Spleen (tissue), 11 donors: Measurements from ENCODE around the gene RD3L. TPM values are rescaled to one million over a fixed set of nuclear protein-coding genes. Genes with fewer than 3 reads are reported as not detected.

ENCODE experiments used
- DNase-seq: peaks from one replicate; pipeline ENCODE4 v3.0.0-alpha.2; 2020
- H3K27ac ChIP-seq, 8 donors: fragments of 200-600 bp; sonication (generic) in 7 of 8; 1 replicate in 4 of 8; 2 replicates in 4 of 8; pipeline versions ENCODE4 v1.5.0 to v1.8.0; 2016 to 2021; ENCODE audit warnings: inconsistent platforms in 4 of 8, mild to moderate bottlenecking in 4 of 8, moderate library complexity in 1 of 8
- H3K27me3 ChIP-seq, 7 donors: fragments of 200-600 bp; sonication (generic) in 6 of 7; replicated peaks in 1 of 7; 1 replicate in 4 of 7; 2 replicates in 3 of 7; pipeline versions ENCODE4 v1.5.0 to v1.8.0; 2016 to 2021; ENCODE audit warnings: inconsistent platforms in 3 of 7, mild to moderate bottlenecking in 1 of 7
- H3K36me3 ChIP-seq, 6 donors: fragments of 200-600 bp; sonication (generic) in 5 of 6; 1 replicate in 4 of 6; 2 replicates in 2 of 6; pipeline versions ENCODE4 v1.5.0 to v1.8.0; 2016 to 2021; ENCODE audit warnings: inconsistent platforms in 2 of 6
- H3K4me1 ChIP-seq, 6 donors: fragments of 200-600 bp; sonication (generic) in 5 of 6; 1 replicate in 3 of 6; 2 replicates in 3 of 6; pipeline versions ENCODE4 v1.5.0 to v1.8.0; 2016 to 2021; ENCODE audit warnings: inconsistent platforms in 3 of 6
- H3K4me3 ChIP-seq, 8 donors: fragments of 200-600 bp; sonication (generic) in 7 of 8; 1 replicate in 4 of 8; 2 replicates in 4 of 8; pipeline versions ENCODE4 v1.5.0 to v1.8.0; 2016 to 2021; ENCODE audit warnings: inconsistent platforms in 4 of 8, mild to moderate bottlenecking in 4 of 8, moderate library complexity in 2 of 8
- H3K9me3 ChIP-seq, 8 donors: fragments of 200-600 bp; sonication (generic) in 7 of 8; 1 replicate in 4 of 8; 2 replicates in 4 of 8; pipeline versions ENCODE4 v1.5.0 to v1.8.0; 2016 to 2021; ENCODE audit warnings: inconsistent platforms in 4 of 8
- POLR2A ChIP-seq, 3 donors: fragments of 450-650 bp; IDR thresholded peaks; one replicate each; pipeline ENCODE4 v1.5.1; 2017; ENCODE audit warnings: antibody characterized with exemption in 3 of 3, mild to moderate bottlenecking in 1 of 3
- POLR2AphosphoS5 ChIP-seq, 3 donors: sonication (generic); formaldehyde crosslinking; IDR thresholded peaks; one replicate each; pipeline ENCODE4 v1.5.1; 2017; ENCODE audit warnings: antibody characterized with exemption in 3 of 3
- WGBS, 5 donors: extraction: QIAGEN DNeasy Blood & Tissue Kit in 3 of 5; methylation state at CpG; one replicate each; pipeline versions ENCODE4 v1.1.5 to v1.1.7; 2013 to 2018; 5-methylcytosine and 5-hydroxymethylcytosine counted together
- intact Hi-C: fragments of 100-400 bp; cut with DNase I; formaldehyde crosslinking; loops from one replicate; pipeline ENCODE4 v1.15.0; 2023; ENCODE audit warnings: low total_unique reads
- polyA plus RNA-seq, 3 donors: library from polyadenylated mRNA; stranded (reverse); fragments of 200-250 nt; gene quantifications; one replicate each; pipeline ENCODE4 v1.2.1, GENCODE V29; 2013
- total RNA-seq, 7 donors: library from RNA; depleted of rRNA in 3 of 7; stranded (reverse); fragments of >200 nt in 3 of 7; fragmentation: NEBNext Ultra II Directional in 4 of 7; extraction: Animal tissue kit (Norgen Biotek cat#: 25700) in 4 of 7; gene quantifications; one replicate each; pipeline versions ENCODE4 v1.1.0 to v1.2.1, GENCODE V29; 2016 to 2021
- TF ChIP-seq, protein P1 (sequence below), 11 experiments: fragments of 200-600 bp in 7 of 11; fragments of 450-650 bp in 4 of 11; sonication (generic) in 4 of 11; IDR thresholded peaks in 8 of 11; conservative IDR thresholded peaks in 3 of 11; 1 replicate in 7 of 11; 2 replicates in 4 of 11; pipeline versions ENCODE4 v1.4.0 to v1.8.0; 2016 to 2021; ENCODE audit warnings: antibody characterized with exemption in 11 of 11, inconsistent platforms in 4 of 11, mild to moderate bottlenecking in 1 of 11
- donor health status: healthy with polysubstance abuse.
- donor health status: DM: no; HTN: no; CAD: no; lungs with moderate emphysema.
- donor health status: DM: no; HTN: no; CAD: no.
- donor health status: Bipolar disorder and iron deficiency.
- donor health status: healthy.
- donor health status: DM: no; HTN: no; CAD: no.
- donor health status: DM: yes; HTN: yes; CAD: no.

The RD3L gene
- total and polyA plus RNA-seq, 10 donors = not detected

- WGBS, 5 donors = 84 to 92% (median 88%) methylated on average over 8 of the region's 8 CpGs
- no peak overlapping the region for H3K4me3 ChIP-seq
- peak overlapping the region in 2 of 8 donors; percentile 78 to 83 for H3K27ac ChIP-seq
- H3K36me3 ChIP-seq = no peaks in the 10 kb centered on the region
- no peaks in the 10 kb centered on the region for H3K27me3 ChIP-seq
- intact Hi-C loops = no loop called here
- H3K9me3 ChIP-seq = no peaks in the 10 kb centered on the region
- peaks cover 4 to 61% (median 27%) of the 10 kb centered on the region in 6 donors for H3K4me1 ChIP-seq
- no peak for DNase-seq
- TF ChIP-seq POLR2AphosphoS5 (IDR thresholded peaks at IDR 0.05) (no peak), POLR2A (IDR thresholded peaks at IDR 0.05) (no peak)
- TF ChIP-seq, protein P1, sequence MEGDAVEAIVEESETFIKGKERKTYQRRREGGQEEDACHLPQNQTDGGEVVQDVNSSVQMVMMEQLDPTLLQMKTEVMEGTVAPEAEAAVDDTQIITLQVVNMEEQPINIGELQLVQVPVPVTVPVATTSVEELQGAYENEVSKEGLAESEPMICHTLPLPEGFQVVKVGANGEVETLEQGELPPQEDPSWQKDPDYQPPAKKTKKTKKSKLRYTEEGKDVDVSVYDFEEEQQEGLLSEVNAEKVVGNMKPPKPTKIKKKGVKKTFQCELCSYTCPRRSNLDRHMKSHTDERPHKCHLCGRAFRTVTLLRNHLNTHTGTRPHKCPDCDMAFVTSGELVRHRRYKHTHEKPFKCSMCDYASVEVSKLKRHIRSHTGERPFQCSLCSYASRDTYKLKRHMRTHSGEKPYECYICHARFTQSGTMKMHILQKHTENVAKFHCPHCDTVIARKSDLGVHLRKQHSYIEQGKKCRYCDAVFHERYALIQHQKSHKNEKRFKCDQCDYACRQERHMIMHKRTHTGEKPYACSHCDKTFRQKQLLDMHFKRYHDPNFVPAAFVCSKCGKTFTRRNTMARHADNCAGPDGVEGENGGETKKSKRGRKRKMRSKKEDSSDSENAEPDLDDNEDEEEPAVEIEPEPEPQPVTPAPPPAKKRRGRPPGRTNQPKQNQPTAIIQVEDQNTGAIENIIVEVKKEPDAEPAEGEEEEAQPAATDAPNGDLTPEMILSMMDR (IDR thresholded peaks at IDR 0.05 in 8 of 11, conservative IDR thresholded peaks at IDR 0.05 in 3 of 11) = no peak
Measured at GRCh38 chr14:103892247-103892646, 50.1 kb downstream of the RD3L start.

DNA sequence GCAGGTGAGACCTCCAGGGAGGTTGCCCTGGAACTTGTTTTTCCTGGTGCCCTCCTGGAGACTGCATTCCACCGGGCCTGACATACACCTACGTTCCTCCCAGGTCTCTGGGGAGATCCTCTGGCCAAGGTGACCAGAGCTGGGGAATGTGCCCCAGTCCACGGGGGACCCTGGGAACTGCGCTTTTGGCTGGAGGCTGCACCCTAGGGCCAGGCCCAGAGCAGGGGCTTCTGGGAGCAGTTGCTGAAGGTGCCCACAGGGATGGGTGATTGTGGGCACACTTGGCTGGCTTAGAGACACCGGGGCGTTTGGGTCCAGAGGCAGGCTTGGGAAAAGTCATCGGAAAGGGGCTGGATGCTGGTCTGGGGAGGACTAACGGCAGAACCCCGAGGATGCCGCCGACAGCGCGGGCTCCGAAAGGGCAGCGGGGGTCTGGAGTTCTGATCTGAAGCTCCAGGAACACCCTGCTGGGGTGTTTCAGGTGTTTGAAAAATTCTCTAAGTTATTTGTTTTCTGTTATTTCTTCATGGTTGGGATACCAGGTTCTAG lies 50.6 kb downstream of the RD3L start:
- peak overlapping the region in 5 of 8 donors; percentile 72 to 83 (median 78) for H3K27ac ChIP-seq
- no peaks in the 10 kb centered on the region for H3K9me3 ChIP-seq
- peaks cover 4 to 66% (median 31%) of the 10 kb centered on the region in 6 donors for H3K4me1 ChIP-seq
- no peaks in the 10 kb centered on the region for H3K27me3 ChIP-seq
- DNase-seq = no peak
- no peak overlapping the region for H3K4me3 ChIP-seq
- H3K36me3 ChIP-seq = no peaks in the 10 kb centered on the region
- TF ChIP-seq POLR2AphosphoS5 (IDR thresholded peaks at IDR 0.05) (no peak), POLR2A (IDR thresholded peaks at IDR 0.05) (no peak)
- TF ChIP-seq, protein P1 (IDR thresholded peaks at IDR 0.05 in 8 of 11, conservative IDR thresholded peaks at IDR 0.05 in 3 of 11) = no peak
- 85 to 90% (median 87%) methylated on average over 12 to 15 of the region's 15 CpGs for WGBS, 5 donors
- intact Hi-C loops = no loop called here

DNA sequence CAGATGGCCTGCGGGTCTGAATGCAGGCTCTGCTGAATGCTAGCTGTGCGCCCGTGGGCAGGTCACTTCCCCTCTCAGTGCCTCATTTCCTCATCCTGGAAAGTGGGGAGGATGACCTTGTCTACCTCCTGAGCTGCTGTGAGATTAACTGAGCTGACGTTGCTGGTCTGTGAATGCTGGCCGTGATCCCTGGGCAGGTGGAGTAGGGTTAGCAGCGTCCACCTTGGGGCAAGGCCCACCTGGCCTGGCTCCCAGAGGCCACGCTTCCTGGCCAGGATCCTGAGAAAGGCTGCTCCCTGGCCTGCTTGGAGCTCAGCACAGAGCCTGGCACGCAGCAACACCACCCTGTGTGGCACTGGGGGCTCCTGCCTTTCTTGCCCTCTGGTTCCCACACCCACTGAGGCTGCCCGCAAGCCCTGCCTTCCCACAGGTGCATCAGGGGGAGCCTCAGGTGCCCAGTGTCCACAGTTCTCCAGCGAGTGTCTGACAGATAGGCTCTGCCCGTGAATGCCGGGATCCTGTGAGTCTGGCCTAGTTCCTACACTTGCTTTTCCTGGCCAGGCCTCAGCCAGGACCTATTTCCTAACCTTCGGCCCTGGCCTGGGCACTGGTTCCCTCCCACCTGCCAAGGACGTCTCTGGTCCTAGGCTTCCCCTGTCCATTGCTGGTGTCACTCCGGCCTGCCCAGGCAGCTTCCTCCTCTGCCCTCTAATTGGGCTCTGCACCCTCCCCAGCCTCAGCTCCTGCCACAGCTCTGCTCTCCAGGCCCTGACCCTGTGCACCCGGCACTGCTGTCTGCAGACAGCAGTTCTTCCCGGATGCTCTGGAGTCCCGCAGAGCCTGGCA lies 51.3 kb downstream of the RD3L start:
- intact Hi-C loops = no loop called here
- Histone ChIP-seq H3K9me3 (no peaks in the 10 kb centered on the region), H3K4me1 (peaks cover 4 to 73% (median 36%) of the 10 kb centered on the region in 6 donors), H3K27me3 (no peaks in the 10 kb centered on the region), H3K27ac (peak overlapping the region in 7 of 8 donors; percentile 3 to 83 (median 78)), H3K4me3 (no peak overlapping the region), H3K36me3 (no peaks in the 10 kb centered on the region)
- DNase-seq = peak; percentile 83
- TF ChIP-seq POLR2A (IDR thresholded peaks at IDR 0.05) (no peak), POLR2AphosphoS5 (IDR thresholded peaks at IDR 0.05) (peak; percentile 45 to 67 (median 54))
- WGBS, 5 donors = 64 to 82% (median 74%) methylated on average over 15 to 18 of the region's 18 CpGs

Other genes with a start within 250 kb of the RD3L start
- gene XRCC3, start 227.1 kb downstream of the RD3L start, total RNA-seq = 10 to 100 TPM in 6 of 7 donors, 1 to 10 TPM in 1; 9.5 to 20.4 (median 16.7) TPM
- gene XRCC3, start 227.1 kb downstream of the RD3L start, polyA plus RNA-seq = 10 to 100 TPM in 2 of 3 donors, 1 to 10 TPM in 1; 5.9 to 17.6 (median 11.8) TPM
- 10 to 100 TPM; 31.8 to 71.1 (median 47.8) TPM for gene ZFYVE21, start 226.7 kb downstream of the RD3L start, total RNA-seq
- 10 to 100 TPM; 21.8 to 51.8 (median 24.2) TPM for gene ZFYVE21, start 226.7 kb downstream of the RD3L start, polyA plus RNA-seq
- gene PPP1R13B, start 95.0 kb downstream of the RD3L start, total RNA-seq = 10 to 100 TPM; 23.4 to 95.3 (median 52.9) TPM
- 10 to 100 TPM in 2 of 3 donors, 1 to 10 TPM in 1; 5.7 to 27.0 (median 12.7) TPM for gene PPP1R13B, start 95.0 kb downstream of the RD3L start, polyA plus RNA-seq
- gene TDRD9, start 14.1 kb downstream of the RD3L start, total RNA-seq = 10 to 100 TPM in 2 of 7 donors, 1 to 10 TPM in 5; 1.4 to 18.7 (median 8.8) TPM
- gene TDRD9, start 14.1 kb downstream of the RD3L start, polyA plus RNA-seq = 1 to 10 TPM in 2 of 3 donors, under 1 TPM in 1; 0.70 to 3.8 (median 3.1) TPM
- gene ASPG, start 143.2 kb upstream of the RD3L start, total RNA-seq = under 1 TPM in 4 of 7 donors, not detected in 3; 0.09 to 0.28 (median 0.18) TPM
- under 1 TPM; 0.05 to 0.67 (median 0.32) TPM for gene ASPG, start 143.2 kb upstream of the RD3L start, polyA plus RNA-seq
- gene KIF26A, start 196.1 kb upstream of the RD3L start, total RNA-seq = 10 to 100 TPM in 4 of 7 donors, 1 to 10 TPM in 3; 7.4 to 21.9 (median 10.3) TPM
- gene KIF26A, start 196.1 kb upstream of the RD3L start, polyA plus RNA-seq = 1 to 10 TPM in 2 of 3 donors, under 1 TPM in 1; 0.72 to 7.8 (median 1.2) TPM